ENCODE results near the gene IDS.

Gene IDS

DNA sequence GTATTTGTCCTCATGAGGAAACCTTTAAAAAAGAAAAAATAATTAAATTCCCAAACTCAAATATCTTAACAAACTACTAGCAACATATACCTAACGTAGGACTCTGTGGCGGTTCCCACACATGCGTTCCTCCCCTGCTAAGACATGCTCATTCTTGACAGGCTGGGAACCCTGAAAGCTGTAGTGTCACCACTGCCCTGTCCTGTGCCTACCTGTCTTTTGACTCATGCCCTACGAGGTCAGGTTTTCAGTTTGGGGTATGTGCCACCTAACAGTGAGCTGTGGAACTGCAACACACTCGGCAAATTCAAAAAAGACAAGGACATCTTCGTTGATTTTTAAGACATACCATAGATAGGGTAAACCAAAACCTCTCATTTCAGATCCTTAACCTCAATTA is 17.8 kb downstream of the IDS start:
- Histone ChIP-seq H3K27me3 (ENCODE audit: insufficient read depth, poor library complexity, severe bottlenecking) (no peaks in the 10 kb centered on the region), H3K27ac (replicated peaks) (no peak overlapping the region), H3K4me3 (replicated peaks; ENCODE audit: insufficient read depth, low read length) (no peak overlapping the region)
- DNase-seq (ENCODE audit: low read depth in 1 of 2, low spot score in 1 of 2) = no peak
- TF ChIP-seq, protein P1, sequence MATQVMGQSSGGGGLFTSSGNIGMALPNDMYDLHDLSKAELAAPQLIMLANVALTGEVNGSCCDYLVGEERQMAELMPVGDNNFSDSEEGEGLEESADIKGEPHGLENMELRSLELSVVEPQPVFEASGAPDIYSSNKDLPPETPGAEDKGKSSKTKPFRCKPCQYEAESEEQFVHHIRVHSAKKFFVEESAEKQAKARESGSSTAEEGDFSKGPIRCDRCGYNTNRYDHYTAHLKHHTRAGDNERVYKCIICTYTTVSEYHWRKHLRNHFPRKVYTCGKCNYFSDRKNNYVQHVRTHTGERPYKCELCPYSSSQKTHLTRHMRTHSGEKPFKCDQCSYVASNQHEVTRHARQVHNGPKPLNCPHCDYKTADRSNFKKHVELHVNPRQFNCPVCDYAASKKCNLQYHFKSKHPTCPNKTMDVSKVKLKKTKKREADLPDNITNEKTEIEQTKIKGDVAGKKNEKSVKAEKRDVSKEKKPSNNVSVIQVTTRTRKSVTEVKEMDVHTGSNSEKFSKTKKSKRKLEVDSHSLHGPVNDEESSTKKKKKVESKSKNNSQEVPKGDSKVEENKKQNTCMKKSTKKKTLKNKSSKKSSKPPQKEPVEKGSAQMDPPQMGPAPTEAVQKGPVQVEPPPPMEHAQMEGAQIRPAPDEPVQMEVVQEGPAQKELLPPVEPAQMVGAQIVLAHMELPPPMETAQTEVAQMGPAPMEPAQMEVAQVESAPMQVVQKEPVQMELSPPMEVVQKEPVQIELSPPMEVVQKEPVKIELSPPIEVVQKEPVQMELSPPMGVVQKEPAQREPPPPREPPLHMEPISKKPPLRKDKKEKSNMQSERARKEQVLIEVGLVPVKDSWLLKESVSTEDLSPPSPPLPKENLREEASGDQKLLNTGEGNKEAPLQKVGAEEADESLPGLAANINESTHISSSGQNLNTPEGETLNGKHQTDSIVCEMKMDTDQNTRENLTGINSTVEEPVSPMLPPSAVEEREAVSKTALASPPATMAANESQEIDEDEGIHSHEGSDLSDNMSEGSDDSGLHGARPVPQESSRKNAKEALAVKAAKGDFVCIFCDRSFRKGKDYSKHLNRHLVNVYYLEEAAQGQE (IDR thresholded peaks at IDR 0.05; ENCODE audit: insufficient replicate concordance, low read depth) = no peak
- no peak for TF ChIP-seq POLR2AphosphoS5 (IDR thresholded peaks at IDR 0.05; ENCODE audit: low read depth)
- TF ChIP-seq, protein P2, sequence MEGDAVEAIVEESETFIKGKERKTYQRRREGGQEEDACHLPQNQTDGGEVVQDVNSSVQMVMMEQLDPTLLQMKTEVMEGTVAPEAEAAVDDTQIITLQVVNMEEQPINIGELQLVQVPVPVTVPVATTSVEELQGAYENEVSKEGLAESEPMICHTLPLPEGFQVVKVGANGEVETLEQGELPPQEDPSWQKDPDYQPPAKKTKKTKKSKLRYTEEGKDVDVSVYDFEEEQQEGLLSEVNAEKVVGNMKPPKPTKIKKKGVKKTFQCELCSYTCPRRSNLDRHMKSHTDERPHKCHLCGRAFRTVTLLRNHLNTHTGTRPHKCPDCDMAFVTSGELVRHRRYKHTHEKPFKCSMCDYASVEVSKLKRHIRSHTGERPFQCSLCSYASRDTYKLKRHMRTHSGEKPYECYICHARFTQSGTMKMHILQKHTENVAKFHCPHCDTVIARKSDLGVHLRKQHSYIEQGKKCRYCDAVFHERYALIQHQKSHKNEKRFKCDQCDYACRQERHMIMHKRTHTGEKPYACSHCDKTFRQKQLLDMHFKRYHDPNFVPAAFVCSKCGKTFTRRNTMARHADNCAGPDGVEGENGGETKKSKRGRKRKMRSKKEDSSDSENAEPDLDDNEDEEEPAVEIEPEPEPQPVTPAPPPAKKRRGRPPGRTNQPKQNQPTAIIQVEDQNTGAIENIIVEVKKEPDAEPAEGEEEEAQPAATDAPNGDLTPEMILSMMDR (IDR thresholded peaks at IDR 0.05; ENCODE audit: insufficient read depth, low read length) = no peak
- no peak for TF ChIP-seq GABPA (IDR thresholded peaks at IDR 0.05; ENCODE audit: low read depth)
- TF ChIP-seq SPI1 (IDR thresholded peaks at IDR 0.05; ENCODE audit: borderline replicate concordance, low read depth) = no peak

DNA sequence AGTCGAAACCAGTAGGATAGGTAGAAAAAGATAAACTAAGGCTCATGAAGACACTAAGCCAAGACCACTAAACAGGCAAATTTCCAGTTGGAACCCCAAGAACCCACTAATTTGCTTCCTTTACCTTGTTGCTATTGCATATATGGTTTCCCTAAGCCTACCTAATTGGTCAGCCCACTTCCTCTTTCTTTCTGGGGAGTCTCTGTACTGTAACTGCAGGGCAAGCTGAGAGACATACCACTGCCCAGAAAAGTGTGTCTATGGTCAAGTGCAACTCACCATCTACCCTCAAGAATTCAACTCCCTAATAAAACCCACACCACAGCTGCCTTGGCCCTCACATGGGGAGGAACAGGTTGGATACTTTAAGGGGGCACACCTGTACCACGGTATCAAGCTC is 28.6 kb downstream of the IDS start:
- no peak overlapping the region for H3K4me3 ChIP-seq (replicated peaks; ENCODE audit: insufficient read depth, low read length)

GRCh38 chrX:149473966-149474365 is 31.1 kb downstream of the IDS start:
- TF ChIP-seq GABPA (IDR thresholded peaks at IDR 0.05; ENCODE audit: low read depth) (no peak), POLR2AphosphoS5 (IDR thresholded peaks at IDR 0.05; ENCODE audit: low read depth) (no peak), SPI1 (IDR thresholded peaks at IDR 0.05; ENCODE audit: borderline replicate concordance, low read depth) (no peak)
- TF ChIP-seq, protein P2 (IDR thresholded peaks at IDR 0.05; ENCODE audit: insufficient read depth, low read length) = no peak
- TF ChIP-seq, protein P1 (IDR thresholded peaks at IDR 0.05; ENCODE audit: insufficient replicate concordance, low read depth) = no peak
- H3K4me3 ChIP-seq (replicated peaks; ENCODE audit: insufficient read depth, low read length) = no peak overlapping the region
- peaks cover 2% of the 10 kb centered on the region for H3K27me3 ChIP-seq (ENCODE audit: insufficient read depth, poor library complexity, severe bottlenecking)
- no peak for DNase-seq (ENCODE audit: low read depth in 1 of 2, low spot score in 1 of 2)
- H3K27ac ChIP-seq (replicated peaks) = no peak overlapping the region

More for the DNA sequence above, 28.6 kb downstream of the IDS start:
- no peak for TF ChIP-seq POLR2AphosphoS5 (IDR thresholded peaks at IDR 0.05; ENCODE audit: low read depth)
- TF ChIP-seq SPI1 (IDR thresholded peaks at IDR 0.05; ENCODE audit: borderline replicate concordance, low read depth) = peak; percentile 85
- H3K27me3 ChIP-seq (ENCODE audit: insufficient read depth, poor library complexity, severe bottlenecking) = peaks cover 2% of the 10 kb centered on the region
- DNase-seq (ENCODE audit: low read depth in 1 of 2, low spot score in 1 of 2) = peak in 1 of 2 experiments; percentile 9
- no peak overlapping the region for H3K27ac ChIP-seq (replicated peaks)

GRCh38 chrX:149473092-149473491 is 32.0 kb downstream of the IDS start:
- H3K27ac ChIP-seq (replicated peaks) = no peak overlapping the region
- TF ChIP-seq SPI1 (IDR thresholded peaks at IDR 0.05; ENCODE audit: borderline replicate concordance, low read depth) (no peak), POLR2AphosphoS5 (IDR thresholded peaks at IDR 0.05; ENCODE audit: low read depth) (no peak), GABPA (IDR thresholded peaks at IDR 0.05; ENCODE audit: low read depth) (no peak)
- TF ChIP-seq, protein P2 (IDR thresholded peaks at IDR 0.05; ENCODE audit: insufficient read depth, low read length) = no peak
- TF ChIP-seq, protein P1 (IDR thresholded peaks at IDR 0.05; ENCODE audit: insufficient replicate concordance, low read depth) = no peak
- H3K27me3 ChIP-seq (ENCODE audit: insufficient read depth, poor library complexity, severe bottlenecking) = peaks cover 2% of the 10 kb centered on the region
- DNase-seq (ENCODE audit: low read depth in 1 of 2, low spot score in 1 of 2) = no peak
- no peak overlapping the region for H3K4me3 ChIP-seq (replicated peaks; ENCODE audit: insufficient read depth, low read length)

All from HL-60 (cell line).